Neural progenitor cell (in vitro differentiated cells): ENCODE results near the gene PEMT.

Source experiments
- EZH2 ChIP-seq: fragments of 200-600 bp; sonication (generic); IDR thresholded peaks from 2 replicates; pipeline ENCODE4 v1.6.1; 2017; ENCODE audit warnings: antibody characterized with exemption, mild to moderate bottlenecking, moderate library complexity
- EZH2phosphoT487 ChIP-seq: fragments of 200-600 bp; sonication (generic); IDR thresholded peaks from 2 replicates; pipeline ENCODE4 v1.6.1; 2017; ENCODE audit warnings: antibody characterized with exemption
- TF ChIP-seq, protein P1 (sequence below): fragments of 200-600 bp; sonication (generic); IDR thresholded peaks from 2 replicates; pipeline ENCODE4 v1.5.1; 2017; ENCODE audit warnings: antibody characterized with exemption, mild to moderate bottlenecking

DNA sequence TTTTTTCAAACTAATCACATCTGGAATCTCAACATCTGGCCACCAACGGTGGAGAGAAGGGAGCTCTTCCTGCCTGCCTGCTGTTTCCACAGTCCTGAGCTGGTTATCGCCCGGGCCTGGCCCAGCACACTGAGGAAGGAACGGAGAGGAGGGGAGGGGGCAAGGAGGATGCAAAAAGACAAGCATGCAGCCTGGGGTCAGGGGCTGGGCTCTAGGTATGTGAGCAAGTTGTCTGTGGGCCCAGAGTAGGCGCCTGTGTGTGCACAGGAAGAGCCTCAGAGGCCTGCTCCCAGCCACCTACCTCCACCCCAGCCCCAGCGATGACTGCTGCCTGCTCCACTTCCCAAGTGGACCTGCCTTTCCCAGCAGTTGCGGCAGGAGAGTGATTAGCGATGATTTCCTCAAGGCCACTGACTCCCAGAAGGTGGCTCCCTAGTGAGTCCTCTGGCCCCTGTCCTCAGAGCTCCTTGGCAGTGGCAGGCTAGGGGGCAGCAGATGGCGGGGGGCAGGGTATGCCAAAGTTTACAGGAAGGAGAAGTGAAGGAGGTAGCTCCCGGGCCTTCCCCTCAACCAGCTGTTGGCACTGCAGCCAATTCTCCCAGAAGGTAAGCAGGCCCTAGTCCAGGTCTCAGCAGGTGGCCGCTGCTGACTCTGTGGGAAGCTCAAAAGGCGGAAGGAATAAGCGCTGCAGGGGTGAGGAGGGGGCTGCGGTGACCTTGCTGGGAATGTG lies 68.3 kb downstream of the PEMT start:
- TF ChIP-seq, protein P1, sequence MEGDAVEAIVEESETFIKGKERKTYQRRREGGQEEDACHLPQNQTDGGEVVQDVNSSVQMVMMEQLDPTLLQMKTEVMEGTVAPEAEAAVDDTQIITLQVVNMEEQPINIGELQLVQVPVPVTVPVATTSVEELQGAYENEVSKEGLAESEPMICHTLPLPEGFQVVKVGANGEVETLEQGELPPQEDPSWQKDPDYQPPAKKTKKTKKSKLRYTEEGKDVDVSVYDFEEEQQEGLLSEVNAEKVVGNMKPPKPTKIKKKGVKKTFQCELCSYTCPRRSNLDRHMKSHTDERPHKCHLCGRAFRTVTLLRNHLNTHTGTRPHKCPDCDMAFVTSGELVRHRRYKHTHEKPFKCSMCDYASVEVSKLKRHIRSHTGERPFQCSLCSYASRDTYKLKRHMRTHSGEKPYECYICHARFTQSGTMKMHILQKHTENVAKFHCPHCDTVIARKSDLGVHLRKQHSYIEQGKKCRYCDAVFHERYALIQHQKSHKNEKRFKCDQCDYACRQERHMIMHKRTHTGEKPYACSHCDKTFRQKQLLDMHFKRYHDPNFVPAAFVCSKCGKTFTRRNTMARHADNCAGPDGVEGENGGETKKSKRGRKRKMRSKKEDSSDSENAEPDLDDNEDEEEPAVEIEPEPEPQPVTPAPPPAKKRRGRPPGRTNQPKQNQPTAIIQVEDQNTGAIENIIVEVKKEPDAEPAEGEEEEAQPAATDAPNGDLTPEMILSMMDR, result no peak
- TF ChIP-seq EZH2phosphoT487 (no peak), EZH2 (no peak)
